HepG2 (cell line): ENCODE data around the gene ZNF554.

Source experiments
- CHD4 ChIP-seq: fragments of 200-600 bp; sonication (generic); IDR thresholded peaks from 2 replicates; pipeline ENCODE4 v1.7.0; 2017; ENCODE audit warnings: mild to moderate bottlenecking, low read length, borderline replicate concordance
- DNMT1 ChIP-seq: sonication (generic); formaldehyde crosslinking; IDR thresholded peaks from 2 replicates; pipeline ENCODE4 v1.5.1; 2020; ENCODE audit warnings: mild to moderate bottlenecking, missing genetic modification reagents
- HCFC1 ChIP-seq: fragments of 150-350 bp; IDR thresholded peaks from 2 replicates; pipeline ENCODE4 v1.6.1; 2014; ENCODE audit warnings: low read depth, low read length
- POLR2A ChIP-seq, 2 experiments: IDR thresholded peaks; 2 replicates each; pipeline ENCODE4 v1.6.1; 2011; ENCODE audit warnings: low read depth in 2 of 2, low read length in 2 of 2, mild to moderate bottlenecking in 1 of 2, moderate library complexity in 1 of 2; ENCODE audit not compliant: insufficient read depth in 1 of 2
- PREB ChIP-seq: sonication (generic); formaldehyde crosslinking; IDR thresholded peaks from 2 replicates; pipeline ENCODE4 v1.4.0; 2020; ENCODE audit warnings: missing genetic modification reagents
- SP4 ChIP-seq: sonication (generic); formaldehyde crosslinking; IDR thresholded peaks from 2 replicates; pipeline ENCODE4 v1.8.1; 2023; ENCODE audit warnings: mild to moderate bottlenecking, missing genetic modification reagents
- THAP7 ChIP-seq: sonication (generic); formaldehyde crosslinking; IDR thresholded peaks from 2 replicates; pipeline ENCODE4 v1.8.1; 2023; ENCODE audit warnings: mild to moderate bottlenecking, missing genetic modification reagents
- ZNF263 ChIP-seq: sonication (generic); formaldehyde crosslinking; IDR thresholded peaks from 2 replicates; pipeline ENCODE4 v1.4.0; 2020; ENCODE audit warnings: missing genetic modification reagents
- ZNF350 ChIP-seq: sonication (generic); formaldehyde crosslinking; IDR thresholded peaks from 2 replicates; pipeline ENCODE4 v1.4.0; 2020; ENCODE audit warnings: mild to moderate bottlenecking, low read depth, missing genetic modification reagents, borderline replicate concordance
- ZNF772 ChIP-seq: sonication (generic); formaldehyde crosslinking; IDR thresholded peaks from 2 replicates; pipeline ENCODE4 v1.5.0; 2020; ENCODE audit warnings: mild to moderate bottlenecking, missing genetic modification reagents

- no peak for TF ChIP-seq DNMT1 (CRISPR knock-in tag)
- TF ChIP-seq PREB (CRISPR knock-in tag), result no peak
- TF ChIP-seq HCFC1, result no peak
- TF ChIP-seq ZNF263 (CRISPR knock-in tag), result no peak
- no peak for TF ChIP-seq ZNF772 (CRISPR knock-in tag)
- no peak for TF ChIP-seq SP4 (CRISPR knock-in tag)
- TF ChIP-seq POLR2A (IDR thresholded peaks at IDR 0.05; ENCODE audit: insufficient read depth in 1 of 2, low read depth in 2 of 2, low read length in 2 of 2), result no peak
- no peak for TF ChIP-seq ZNF350 (CRISPR knock-in tag)
- no peak for TF ChIP-seq CHD4
- TF ChIP-seq THAP7 (CRISPR knock-in tag), result no peak
These were observed 47.6 kb upstream of the ZNF554 start for GRCh38 chr19:2771786-2772674.
